ENCODE measurements around the gene SULT1A1.
"Not testable (repeated sequence)": the region's sequence is repeated elsewhere in the genome, so short reads cannot be mapped to it uniquely, and the experiment has no call there.

Gene SULT1A1

GRCh38 chr16:28589930-28590329 is 19.9 kb downstream of the SULT1A1 start:
- DNase-seq: no peak

GRCh38 chr16:28589069-28589468 is 20.8 kb downstream of the SULT1A1 start:
- DNase-seq: no peak

GRCh38 chr16:28587386-28587785 is 22.5 kb downstream of the SULT1A1 start:
- DNase-seq: no peak

GRCh38 chr16:28586466-28586865 is 23.4 kb downstream of the SULT1A1 start:
- DNase-seq: no peak

GRCh38 chr16:28585674-28586073 is 24.2 kb downstream of the SULT1A1 start:
- no peak for DNase-seq

- DNase-seq: no peak
These were observed 29.0 kb downstream of the SULT1A1 start for GRCh38 chr16:28580726-28581315.

- no peak for DNase-seq
These were observed 34.3 kb downstream of the SULT1A1 start for GRCh38 chr16:28575446-28576109.

- no peak for DNase-seq
These were observed 34.9 kb downstream of the SULT1A1 start for GRCh38 chr16:28574925-28575324.

GRCh38 chr16:28573738-28574718 is 35.8 kb downstream of the SULT1A1 start:
- peak in 2 of 3 donors; percentile 34 to 39 for DNase-seq

- DNase-seq: peak; percentile 26 to 51 (median 35)
These were observed 36.9 kb downstream of the SULT1A1 start for GRCh38 chr16:28572696-28573510.

GRCh38 chr16:28569968-28570752 is 39.7 kb downstream of the SULT1A1 start:
- DNase-seq: no peak

GRCh38 chr16:28569021-28569420 is 40.8 kb downstream of the SULT1A1 start:
- no peak for DNase-seq

GRCh38 chr16:28567292-28567691 is 42.6 kb downstream of the SULT1A1 start:
- no peak for DNase-seq

GRCh38 chr16:28566233-28566925 is 43.5 kb downstream of the SULT1A1 start:
- DNase-seq: not testable (repeated sequence)

GRCh38 chr16:28563218-28563617 is 46.6 kb downstream of the SULT1A1 start:
- DNase-seq: no peak

- DNase-seq: no peak
These were observed 47.6 kb downstream of the SULT1A1 start for GRCh38 chr16:28562199-28562598.

- DNase-seq: no peak
These were observed 48.2 kb downstream of the SULT1A1 start for GRCh38 chr16:28561557-28562187.

GRCh38 chr16:28558456-28558855 is 51.4 kb downstream of the SULT1A1 start:
- DNase-seq: no peak

- peak in 2 of 3 donors; percentile 48 to 56 for DNase-seq
These were observed 52.9 kb downstream of the SULT1A1 start for GRCh38 chr16:28556914-28557320.

- peak; percentile 50 to 81 (median 67) for DNase-seq
These were observed 54.3 kb downstream of the SULT1A1 start for GRCh38 chr16:28555561-28555960.
